Left forelimb (tissue), 1 donor: ENCODE measurements around the gene MICOS13.

Source experiments
- DNase-seq: peaks from one replicate; pipeline ENCODE4 v3.0.0-alpha.2; 2018; ENCODE audit warnings: low spot score

The MICOS13 gene

GRCh38 chr19:5667751-5668271, 12.5 kb downstream of the MICOS13 start:
- DNase-seq = peak; percentile 58

- peak; percentile 59 for DNase-seq
Observed at GRCh38 chr19:5666921-5667610, 13.2 kb downstream of the MICOS13 start.

DNA sequence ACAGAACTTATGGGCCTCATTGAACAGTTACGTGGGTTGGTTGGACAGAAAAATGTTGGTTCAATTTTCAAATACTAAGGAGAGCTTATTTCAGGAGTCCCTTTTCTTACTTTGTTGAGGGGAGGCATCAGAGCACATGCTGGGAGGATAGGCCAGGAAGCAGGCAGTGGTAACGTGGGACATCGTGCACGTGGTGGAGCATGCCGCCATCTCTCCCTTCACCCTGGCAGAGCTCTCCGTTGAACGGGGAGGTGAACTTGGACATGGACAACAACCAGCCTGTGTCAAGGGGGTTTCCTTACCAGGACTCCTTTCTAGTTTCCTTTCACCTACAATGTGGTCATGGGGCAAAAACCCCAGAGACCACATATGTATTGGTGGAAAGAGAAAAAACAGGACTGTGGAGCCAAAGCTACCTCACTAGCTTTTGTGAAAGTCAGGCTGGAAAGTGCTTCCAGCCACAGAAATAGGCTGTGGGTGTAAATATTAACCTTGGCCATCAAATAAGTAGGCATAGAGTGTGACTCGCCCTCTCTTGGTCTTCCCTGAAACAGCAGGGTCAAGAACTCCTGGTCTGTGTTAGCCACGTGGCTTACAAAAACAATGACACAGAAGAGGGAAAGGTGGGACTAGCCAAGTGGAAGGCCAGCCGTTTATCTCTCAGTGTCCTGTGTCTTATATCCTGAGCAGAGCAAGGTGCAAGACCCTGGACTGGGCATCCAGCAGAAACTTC, 14.4 kb downstream of the MICOS13 start:
- DNase-seq = no peak

DNA sequence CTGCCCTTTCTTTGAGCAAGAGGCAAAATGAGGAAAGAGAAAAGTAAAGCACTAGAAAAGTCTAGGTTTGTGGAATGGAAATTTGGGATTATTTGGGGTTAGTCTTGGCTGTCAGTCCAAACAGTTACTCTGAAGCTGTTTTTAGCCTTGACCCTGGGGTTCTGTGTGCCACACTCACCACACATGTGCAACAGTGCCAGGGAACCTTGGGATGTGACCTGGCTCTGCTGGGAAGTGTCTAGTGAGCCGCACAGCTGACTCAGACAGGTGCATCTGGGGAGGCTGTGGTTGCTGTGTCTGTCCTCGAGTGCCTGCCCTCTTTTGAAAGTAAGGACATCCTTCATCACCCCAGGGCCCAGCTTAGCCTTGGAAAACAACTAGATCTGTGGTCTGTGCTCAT, 15.8 kb downstream of the MICOS13 start:
- DNase-seq = no peak

DNA sequence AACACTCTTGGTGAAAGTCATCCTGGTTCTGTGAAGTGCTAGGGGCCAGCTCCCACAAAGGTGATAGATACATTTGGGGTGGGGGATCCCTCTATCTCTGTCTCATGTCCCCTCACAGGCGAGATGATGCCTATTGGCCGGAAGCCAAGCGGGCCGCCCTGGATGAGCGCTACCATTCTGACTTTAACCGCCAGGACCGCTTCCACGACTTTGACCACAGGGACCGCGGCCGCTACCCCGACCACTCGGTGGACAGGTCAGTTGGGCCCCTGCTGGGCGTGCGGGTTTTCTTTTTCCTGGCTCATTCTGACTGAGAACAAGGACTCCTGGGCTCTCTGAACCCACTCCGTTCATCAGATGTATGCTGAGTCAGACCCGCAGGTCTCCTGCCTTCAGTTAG, 16.4 kb downstream of the MICOS13 start:
- DNase-seq = no peak

DNA sequence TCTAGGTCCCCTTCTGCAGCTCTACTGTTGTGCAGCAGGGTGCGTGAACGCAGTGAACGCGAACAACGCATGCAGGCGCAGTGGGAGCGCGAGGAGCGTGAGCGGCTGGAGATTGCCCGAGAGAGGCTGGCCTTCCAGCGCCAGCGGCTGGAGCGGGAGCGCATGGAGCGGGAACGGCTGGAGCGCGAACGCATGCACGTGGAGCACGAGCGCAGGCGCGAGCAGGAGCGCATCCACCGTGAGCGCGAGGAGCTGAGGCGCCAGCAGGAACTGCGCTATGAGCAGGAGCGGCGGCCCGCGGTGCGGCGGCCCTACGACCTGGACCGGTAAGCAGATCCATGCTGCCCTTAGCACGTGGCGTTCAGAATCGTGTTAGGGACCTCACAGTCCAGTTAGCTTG, 18.8 kb downstream of the MICOS13 start:
- no peak for DNase-seq

- no peak for DNase-seq
Observed at GRCh38 chr19:5655412-5655811, 24.9 kb downstream of the MICOS13 start.

DNA sequence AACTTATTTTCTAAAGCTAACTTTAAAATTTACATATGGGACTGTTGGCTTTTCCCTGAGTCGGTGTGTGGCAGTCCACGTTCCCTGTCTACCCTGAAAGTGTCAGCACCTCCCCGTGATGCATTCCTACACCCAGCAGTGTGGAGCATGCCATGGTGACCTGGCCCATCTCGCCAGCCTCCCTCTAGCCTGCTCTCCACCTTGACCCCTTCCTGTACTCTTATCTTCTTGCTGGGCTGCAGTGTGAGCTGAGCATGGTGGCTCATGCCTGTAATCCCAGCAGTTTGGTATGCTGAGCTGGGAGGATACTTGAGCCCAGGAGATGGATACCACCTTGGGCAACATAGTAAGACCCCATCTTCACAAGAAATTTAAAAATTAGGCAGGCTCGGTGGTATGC, 25.4 kb downstream of the MICOS13 start:
- no peak for DNase-seq

- DNase-seq = no peak
Observed at GRCh38 chr19:5652261-5652660, 28.1 kb downstream of the MICOS13 start.

- no peak for DNase-seq
Observed at GRCh38 chr19:5651361-5651760, 29.0 kb downstream of the MICOS13 start.

DNA sequence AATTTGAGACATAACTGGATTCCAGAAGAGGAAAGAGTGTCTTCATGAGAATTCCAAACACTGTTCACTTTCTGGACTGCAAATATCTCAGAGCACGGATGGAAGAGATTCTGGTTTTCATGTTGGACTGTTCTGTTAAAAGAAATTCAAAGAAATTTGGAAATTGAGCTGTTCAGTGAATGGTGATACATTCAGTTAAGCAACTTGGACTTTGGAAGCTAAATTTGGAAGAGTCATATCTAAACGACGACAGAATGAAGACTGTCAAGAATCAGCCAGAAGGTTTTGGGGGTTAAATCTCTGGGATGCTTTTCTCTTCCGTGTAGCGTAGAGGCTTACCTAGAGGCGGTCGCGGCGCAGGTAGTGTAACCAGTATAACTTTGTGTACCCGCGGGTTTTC, 31.9 kb downstream of the MICOS13 start:
- no peak for DNase-seq

DNA sequence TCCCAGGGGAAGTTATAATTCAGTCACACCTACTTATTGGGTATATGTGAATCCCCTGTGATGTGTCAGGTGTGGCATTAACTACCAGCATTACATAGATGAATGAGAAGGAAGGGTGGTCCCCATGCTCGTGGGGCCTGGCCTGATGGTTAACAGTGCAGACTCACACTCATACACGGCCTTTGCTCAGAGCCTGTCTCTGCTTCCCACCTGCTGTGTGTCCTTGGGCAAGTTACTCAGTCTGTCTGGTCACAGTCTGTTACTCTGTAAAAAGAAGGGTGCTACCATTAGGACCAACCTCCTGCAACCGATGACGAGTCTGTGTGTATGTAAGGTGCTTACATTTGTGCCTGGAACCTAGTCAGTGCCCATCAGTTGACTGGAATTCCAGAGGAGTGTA, 33.6 kb downstream of the MICOS13 start:
- no peak for DNase-seq

DNA sequence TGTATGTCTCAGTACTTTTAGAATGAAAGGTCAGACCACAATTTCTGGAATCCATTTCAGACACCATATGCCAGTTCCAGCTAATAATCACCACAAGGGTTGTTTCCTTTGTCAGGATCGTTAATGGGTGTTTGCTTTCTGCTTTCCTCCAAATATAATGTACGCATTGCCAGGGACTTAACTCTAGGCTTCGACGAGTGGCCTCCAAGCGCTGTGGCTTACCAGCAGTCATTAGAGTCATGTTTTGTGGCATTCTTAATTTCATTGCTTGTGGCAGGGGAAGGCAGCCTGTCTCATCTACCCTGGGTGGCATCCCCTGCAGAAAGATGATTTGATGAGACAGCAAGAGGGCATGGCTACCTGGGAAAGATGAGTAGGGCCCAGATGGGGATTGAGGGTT, 34.9 kb downstream of the MICOS13 start:
- DNase-seq = no peak

- no peak for DNase-seq
Observed at GRCh38 chr19:5644037-5644436, 36.3 kb downstream of the MICOS13 start.

DNA sequence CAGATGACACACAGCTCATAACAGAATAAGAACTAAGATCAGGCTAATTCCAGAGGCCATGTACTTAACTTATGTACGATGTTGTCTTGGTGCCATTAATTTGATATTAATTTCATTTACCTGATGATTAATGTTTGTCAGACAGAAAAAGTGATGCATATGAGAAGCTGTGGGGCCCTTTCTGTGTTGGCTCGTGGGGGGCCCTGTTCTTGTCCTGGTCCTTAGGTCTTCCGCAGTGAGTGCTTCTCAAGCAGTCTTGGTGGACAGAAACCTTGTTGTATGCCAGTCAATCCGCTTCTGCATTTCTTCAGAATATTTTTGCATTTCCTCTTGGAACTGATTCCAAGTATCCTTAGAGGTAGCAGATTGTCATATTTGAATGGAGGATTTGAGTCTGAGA, 37.3 kb downstream of the MICOS13 start:
- no peak for DNase-seq

- DNase-seq = no peak
Observed at GRCh38 chr19:5642204-5642603, 38.1 kb downstream of the MICOS13 start.

DNA sequence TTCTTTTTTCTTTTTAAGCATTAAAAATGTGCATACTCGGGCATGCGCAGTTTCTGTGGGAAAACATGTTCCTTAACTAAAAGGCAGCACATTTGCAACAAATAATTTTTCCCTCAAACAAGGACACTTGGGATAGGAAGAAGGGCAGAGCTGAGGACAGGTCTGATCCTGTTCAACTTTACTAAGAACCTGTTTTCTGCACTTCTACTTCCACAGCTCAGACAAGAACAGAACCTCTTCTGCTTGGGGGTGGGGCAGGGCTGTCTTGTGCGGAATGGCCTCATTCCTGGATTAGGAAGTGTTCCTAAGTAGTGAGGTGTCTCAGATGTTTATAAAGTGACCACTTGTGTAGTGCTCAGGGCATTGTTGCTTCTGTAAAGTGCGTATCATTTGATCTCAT, 39.1 kb downstream of the MICOS13 start:
- DNase-seq = no peak

- no peak for DNase-seq
Observed at GRCh38 chr19:5637971-5638370, 42.3 kb downstream of the MICOS13 start.

- no peak for DNase-seq
Observed at GRCh38 chr19:5635427-5635826, 44.9 kb downstream of the MICOS13 start.

DNA sequence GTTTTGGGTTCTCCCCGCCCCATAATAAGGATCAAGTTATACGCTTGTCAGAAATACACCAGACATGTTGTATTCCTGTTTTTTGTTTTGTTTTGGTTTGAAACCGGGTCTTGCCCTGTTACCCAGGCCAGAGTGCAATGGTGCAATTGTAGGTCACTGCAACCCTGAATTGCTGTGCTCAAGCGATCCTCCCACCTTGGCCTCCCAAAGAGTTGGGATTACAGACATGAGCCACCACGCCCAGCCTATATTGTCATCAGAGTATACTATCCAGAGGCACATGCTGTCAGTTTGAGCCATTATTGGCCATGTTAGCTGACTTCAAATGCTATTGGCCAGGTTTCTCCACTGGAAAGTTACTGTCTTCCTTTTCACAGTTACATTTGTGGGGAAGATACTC, 47.7 kb downstream of the MICOS13 start:
- no peak for DNase-seq

GRCh38 chr19:5632241-5632612, 48.1 kb downstream of the MICOS13 start:
- no peak for DNase-seq

DNA sequence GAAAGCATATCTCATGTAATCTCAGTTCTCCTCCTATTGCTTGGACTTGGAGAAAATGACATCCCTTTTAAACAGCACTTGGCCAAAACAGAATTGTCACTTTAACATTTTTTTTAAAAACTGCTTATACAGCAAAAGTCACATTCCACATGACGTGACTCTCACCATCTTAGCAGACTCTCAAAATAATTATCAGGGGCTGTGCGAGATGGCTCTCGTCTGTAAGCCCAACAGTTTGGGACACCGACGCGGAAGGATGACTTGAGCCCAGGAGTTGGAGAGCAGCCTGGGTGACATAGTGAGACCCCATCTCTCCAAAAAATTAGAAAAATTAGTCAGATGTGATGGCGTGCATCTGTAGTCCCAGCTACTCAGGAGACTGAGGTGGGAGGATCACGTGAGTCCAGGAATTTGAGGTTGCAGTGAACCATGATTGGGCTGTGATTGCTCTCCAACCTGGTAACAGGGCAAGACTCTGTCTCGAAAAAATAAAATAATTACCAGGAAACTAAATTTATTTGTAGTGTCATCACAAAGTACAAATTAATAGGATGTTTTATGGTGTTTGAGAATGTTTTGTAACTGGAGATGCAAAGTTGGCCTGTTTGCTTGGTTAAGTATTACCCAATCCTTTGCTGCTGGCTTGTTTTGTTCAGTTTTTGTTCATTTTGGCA, 48.6 kb downstream of the MICOS13 start:
- DNase-seq = no peak

- DNase-seq = no peak
Observed at GRCh38 chr19:5628919-5629481, 51.3 kb downstream of the MICOS13 start.
